HG03520 (cell line): Measurements from ENCODE around the gene ANKLE2.
"Not testable (repeated sequence)": the region's sequence is repeated elsewhere in the genome, so short reads cannot be mapped to it uniquely, and the experiment has no call there.

Experiments
- ATAC-seq: cut with Tn5 transposase; IDR thresholded peaks from one replicate; pipeline ENCODE4 v1.9.1; 2021; ENCODE audit warnings: mild to moderate bottlenecking, moderate library complexity; ENCODE audit not compliant: unreplicated experiment

The ANKLE2 gene

DNA sequence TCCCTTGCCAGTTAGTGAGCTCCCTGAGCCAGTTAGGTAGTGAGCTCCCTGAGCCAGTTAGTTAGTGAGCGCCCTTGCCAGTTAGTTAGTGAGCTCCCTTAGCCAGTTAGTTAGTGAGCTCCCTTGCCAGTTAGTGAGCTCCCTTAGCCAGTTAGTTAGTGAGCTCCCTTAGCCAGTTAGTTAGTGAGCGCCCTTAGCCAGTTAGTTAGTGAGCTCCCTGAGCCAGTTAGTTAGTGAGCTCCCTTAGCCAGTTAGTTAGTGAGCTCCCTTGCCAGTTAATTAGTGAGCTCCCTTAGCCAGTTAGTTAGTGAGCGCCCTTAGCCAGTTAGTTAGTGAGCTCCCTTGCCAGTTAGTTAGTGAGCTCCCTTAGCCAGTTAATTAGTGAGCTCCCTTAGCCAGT is 69.6 kb downstream of the ANKLE2 start:
- not testable (repeated sequence) for ATAC-seq

GRCh38 chr12:132690112-132690511 is 71.5 kb downstream of the ANKLE2 start:
- ATAC-seq = no peak

GRCh38 chr12:132689227-132689626 is 72.4 kb downstream of the ANKLE2 start:
- ATAC-seq = no peak

- ATAC-seq = peak; percentile 91
Measured at GRCh38 chr12:132687211-132688164, 74.1 kb downstream of the ANKLE2 start, which contains the start of the genes POLE and PXMP2. POLE (minus strand) TSS chr12:132687342; CDS start chr12:132687315, 27 bp downstream. PXMP2 (plus strand) TSS chr12:132687587; CDS start chr12:132687671, 84 bp downstream.

DNA sequence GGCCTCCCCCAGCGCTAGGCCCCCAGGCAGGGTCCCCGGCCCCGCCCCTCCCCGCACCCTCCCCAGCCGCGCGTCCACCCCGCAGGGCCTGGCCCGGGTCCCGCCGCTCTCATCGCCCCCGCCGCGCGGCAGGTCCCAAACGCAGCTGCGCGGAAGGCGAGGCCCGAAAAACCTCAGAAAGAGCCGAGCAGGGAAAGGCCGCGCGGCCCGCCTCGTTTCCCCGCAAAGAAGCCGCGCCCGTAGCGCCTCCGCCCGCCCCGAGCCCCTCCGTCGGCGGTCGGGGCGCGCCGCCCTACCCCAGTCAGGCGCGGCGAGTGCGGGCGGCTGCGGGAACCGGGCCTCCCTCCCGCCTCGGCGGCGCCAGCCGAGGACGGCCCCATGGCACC is 74.8 kb downstream of the ANKLE2 start:
- ATAC-seq = peak; percentile 7

DNA sequence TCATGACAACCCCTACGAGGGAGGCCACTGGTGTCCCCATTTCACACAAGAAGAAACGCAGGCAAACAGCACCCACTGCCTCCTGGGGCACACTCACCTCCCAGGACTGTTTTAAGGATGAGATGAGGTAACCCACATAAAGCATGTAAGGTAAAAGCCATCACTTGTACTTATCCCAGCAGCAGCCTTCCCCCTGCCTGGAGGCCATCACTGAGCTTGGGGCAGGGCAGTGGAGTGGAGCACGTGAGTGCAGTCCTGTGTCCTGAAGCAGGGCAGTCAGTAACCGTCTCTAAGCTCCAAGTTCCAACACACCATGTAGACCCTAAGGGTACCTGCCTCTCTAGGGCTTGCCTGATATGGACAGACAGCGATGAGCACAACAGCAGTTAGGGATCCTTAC is 76.2 kb downstream of the ANKLE2 start:
- ATAC-seq = no peak

DNA sequence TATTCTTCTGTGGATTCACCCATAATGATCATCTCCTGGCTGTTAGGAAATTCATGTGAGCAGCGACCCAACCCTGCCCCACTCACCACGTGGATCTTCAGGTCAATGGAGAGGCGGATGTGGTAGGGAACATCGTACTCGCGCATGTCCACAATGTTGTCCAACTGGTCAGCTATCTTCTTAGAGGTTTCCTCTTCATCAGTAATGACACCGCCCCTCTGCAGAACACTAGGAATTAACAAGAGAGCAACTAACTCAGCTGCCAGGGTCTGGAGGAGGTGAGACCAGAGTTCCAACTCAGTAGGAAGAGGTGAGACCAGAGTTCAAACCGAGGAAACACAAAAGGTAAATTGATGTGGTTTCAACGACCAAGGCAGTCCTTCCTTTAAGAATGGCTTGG is 84.1 kb downstream of the ANKLE2 start:
- ATAC-seq = no peak

GRCh38 chr12:132675757-132676432 is 85.7 kb downstream of the ANKLE2 start:
- no peak for ATAC-seq
